Stimulated activated CD4-positive, alpha-beta T cell treated with anti-CD3 and anti-CD28 coated beads, Interleukin-4, amount 100 ng/mL, for 24 hours (primary cell): ENCODE results near the gene TMPO.
"Not testable (repeated sequence)": the region's sequence is repeated elsewhere in the genome, so short reads cannot be mapped to it uniquely, and the experiment has no call there.

Experiments
- DNase-seq: peaks from one replicate; pipeline ENCODE4 v3.0.0-alpha.2; 2020

TMPO gene

DNA sequence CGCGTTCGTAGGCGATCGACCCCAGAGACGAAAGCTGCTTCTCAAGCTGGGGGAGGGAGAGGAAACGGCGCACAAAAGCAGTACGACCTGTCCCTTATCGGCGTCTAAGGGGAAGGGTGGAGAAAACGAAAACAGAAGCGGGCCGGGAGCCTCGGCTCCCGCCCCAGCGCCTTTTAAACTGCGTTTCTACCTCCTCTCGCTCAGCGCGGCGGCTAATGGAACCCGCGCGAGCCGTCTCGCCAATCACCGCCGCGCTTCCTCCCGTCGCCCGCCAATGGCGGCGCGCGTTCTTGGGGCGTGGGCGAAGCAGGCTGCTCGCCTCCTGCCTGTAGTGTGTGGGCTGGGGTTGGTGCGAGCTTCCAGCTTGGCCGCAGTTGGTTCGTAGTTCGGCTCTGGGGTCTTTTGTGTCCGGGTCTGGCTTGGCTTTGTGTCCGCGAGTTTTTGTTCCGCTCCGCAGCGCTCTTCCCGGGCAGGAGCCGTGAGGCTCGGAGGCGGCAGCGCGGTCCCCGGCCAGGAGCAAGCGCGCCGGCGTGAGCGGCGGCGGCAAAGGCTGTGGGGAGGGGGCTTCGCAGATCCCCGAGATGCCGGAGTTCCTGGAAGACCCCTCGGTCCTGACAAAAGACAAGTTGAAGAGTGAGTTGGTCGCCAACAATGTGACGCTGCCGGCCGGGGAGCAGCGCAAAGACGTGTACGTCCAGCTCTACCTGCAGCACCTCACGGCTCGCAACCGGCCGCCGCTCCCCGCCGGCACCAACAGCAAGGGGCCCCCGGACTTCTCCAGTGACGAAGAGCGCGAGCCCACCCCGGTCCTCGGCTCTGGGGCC lies at the start of gene TMPO:
Gene TMPO (plus strand): TSS at position 304 of the 824 bp plus-strand sequence. CDS start 278 bp downstream, at position 582.
- DNase-seq = peak; percentile 95

DNA sequence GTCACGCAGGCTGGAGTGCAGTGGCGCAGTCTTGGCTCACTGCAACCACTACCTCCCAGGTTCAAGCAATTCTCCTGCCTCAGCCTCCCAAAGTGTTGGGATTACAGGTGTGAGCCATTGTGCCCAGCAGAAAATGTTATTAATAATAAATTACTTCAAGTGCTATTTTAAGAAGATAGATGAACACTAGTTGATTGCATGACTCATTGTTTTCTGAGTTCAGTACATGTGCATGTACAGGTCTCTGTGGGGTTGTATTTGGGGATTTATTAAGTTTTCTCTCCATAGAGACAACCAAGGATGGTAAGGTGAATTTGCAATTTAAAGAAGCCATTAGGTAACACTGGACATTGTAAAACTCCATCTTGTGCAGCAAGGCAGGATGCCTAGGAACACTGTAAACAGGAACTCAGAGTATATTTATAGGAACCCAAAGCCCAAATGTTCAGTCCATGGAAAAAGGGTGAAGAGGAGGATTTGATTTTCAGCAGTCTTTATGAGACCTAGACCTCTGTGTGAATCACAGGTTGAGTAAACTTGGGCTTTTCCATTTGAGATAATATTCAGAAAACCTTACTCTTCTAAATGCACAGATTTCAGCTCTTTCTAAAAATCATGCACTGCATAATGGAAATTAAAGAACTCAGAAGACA lies 49.3 kb upstream of the TMPO start:
- DNase-seq = no peak

DNA sequence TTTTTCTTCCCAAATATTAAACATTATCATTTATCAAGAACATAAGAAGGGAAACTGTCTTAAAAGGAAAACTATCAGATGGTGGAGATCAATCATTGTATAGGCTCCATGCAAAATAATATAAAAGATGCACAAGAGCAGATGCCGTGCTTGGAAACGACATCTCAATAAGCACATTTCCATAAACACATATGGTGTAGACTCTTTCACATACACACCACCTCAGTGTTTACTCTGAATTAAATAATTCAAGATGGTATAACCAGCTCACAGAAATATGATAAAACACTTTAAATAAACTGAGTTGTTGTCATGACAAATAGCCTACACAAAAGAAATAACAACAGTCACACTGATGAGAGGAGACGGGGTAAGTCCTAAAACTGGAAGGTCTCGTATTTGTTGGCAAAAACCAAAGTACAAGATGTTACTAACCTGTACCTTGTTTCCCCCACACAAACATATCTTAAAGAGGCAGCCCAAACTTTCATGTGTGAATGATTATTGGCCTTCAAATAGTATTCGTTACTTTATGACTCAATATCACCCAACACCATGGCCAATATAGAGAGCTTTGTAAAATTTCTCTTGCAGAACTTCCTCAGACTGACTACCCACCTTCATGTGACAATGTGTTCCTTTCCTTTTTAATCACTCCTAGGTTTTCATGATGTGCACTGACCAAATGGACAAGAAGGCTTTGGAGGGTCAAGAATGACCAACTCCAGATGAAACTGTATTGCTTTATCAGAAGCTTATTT lies 48.6 kb upstream of the TMPO start:
- DNase-seq = no peak

DNA sequence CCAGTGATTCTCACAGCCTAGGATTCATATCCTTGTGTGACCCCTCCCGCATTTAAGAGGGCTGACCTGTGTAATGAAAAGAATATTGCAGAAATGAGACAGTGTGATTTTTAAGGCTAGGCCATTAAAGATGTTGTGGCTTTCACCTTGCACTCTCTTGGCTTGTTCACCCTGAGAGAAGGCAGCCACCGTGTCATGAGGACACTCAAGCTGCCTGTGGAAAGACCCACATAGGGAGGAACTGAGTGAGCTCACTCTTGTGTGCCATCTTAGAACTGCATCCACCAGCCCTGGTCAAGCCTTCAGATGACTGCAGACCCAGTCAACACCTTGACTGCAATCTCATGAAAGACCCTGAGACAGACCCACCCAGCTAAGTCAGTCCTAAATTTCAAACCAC lies 46.3 kb upstream of the TMPO start:
- DNase-seq = no peak

DNA sequence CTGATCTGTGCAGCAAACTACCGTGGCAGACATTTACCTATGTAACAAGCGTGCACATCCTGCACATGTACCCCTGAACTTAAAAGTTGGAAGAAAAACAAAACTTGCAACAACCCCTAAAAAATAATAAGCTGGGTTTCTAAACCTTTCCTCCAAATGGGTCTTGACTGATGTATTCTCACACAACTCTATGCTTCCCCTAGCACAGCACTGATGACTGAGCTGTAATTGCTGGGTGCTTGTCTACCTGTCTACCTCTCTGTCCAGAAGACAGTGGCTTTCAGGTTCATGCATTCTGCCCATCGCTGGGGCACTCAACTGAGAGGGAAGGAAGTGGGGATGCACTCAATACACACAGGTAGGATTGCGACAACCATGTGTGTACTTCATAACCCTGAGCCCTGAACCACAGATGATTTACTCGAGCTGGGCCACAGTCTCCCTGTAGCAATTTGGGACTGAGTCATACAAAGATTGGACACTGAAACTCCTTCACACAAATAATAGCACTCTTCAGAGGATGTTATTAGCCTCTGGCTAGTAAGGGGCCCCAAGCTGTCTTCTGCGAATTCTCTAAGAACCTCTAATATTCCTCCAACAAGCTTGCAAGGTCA lies 44.8 kb upstream of the TMPO start:
- DNase-seq = no peak

DNA sequence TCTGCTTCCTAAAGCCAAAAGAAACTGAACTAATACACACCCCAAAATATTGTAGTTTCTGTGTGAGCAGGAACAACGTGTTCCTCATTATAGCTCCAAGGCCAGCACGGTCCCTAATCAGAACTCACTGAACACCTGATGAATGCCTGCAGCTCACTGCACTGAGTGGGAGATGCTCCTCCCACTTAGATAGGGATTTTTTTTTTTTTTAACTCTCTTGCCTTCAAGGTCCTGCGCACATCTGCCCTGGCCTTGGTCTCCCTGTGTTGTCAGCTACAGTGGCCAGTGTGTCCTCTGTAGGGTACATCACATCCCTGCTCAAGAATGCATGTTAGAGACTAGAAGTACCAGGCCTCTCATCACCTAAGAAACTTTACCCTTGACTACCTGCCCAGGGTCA lies 44.3 kb upstream of the TMPO start:
- no peak for DNase-seq

- no peak for DNase-seq
Measured at GRCh38 chr12:98475565-98475908, 39.9 kb upstream of the TMPO start.

GRCh38 chr12:98478606-98479005 lies 36.8 kb upstream of the TMPO start:
- DNase-seq = no peak

- no peak for DNase-seq
Measured at GRCh38 chr12:98483621-98484503, 31.5 kb upstream of the TMPO start.

DNA sequence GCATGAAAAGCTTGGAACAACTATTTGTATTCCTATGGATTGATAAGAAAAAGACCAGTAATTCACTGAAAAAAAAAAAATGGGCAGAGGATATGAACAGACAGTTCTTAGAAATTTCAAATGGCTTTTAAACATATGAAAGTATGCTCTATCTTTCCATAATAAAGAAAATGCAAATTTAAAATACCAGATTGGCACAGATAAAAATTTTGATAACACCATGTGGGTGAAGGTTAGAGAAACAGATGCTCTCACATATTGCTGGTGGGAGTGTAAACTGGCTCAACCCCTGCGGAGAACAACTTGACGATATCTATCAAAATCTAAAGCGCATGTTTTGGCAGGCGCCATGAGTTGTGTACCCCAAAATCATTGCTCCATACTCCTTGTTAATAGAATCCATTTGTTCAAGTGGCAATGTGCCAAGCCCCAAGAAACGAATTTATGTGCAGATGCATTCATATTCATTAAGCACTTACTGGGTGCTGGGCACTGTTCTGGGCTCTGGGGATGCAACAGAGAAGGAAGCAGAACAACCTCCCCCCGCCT lies 29.5 kb upstream of the TMPO start:
- DNase-seq = no peak

GRCh38 chr12:98488416-98488815 lies 27.0 kb upstream of the TMPO start:
- not testable (repeated sequence) for DNase-seq

DNA sequence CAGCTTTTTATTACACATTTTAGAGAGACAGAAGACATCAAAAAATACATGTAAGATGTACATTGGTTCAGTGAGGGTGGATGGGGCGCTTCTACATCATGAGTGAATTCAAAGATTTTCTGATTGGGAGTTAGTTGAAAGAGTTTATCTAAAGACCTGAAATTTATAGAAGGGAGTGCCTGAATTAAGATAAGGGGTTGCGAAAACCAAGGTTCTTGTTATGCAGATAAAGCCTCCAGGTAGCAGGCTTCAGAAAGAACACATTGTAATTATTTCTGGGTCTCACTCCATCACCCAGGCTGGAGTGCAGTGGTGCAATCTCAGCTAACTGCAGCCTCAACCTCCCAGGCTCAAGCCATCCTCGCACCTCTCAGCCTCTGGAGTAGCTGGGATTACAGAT lies 26.2 kb upstream of the TMPO start:
- DNase-seq = no peak

DNA sequence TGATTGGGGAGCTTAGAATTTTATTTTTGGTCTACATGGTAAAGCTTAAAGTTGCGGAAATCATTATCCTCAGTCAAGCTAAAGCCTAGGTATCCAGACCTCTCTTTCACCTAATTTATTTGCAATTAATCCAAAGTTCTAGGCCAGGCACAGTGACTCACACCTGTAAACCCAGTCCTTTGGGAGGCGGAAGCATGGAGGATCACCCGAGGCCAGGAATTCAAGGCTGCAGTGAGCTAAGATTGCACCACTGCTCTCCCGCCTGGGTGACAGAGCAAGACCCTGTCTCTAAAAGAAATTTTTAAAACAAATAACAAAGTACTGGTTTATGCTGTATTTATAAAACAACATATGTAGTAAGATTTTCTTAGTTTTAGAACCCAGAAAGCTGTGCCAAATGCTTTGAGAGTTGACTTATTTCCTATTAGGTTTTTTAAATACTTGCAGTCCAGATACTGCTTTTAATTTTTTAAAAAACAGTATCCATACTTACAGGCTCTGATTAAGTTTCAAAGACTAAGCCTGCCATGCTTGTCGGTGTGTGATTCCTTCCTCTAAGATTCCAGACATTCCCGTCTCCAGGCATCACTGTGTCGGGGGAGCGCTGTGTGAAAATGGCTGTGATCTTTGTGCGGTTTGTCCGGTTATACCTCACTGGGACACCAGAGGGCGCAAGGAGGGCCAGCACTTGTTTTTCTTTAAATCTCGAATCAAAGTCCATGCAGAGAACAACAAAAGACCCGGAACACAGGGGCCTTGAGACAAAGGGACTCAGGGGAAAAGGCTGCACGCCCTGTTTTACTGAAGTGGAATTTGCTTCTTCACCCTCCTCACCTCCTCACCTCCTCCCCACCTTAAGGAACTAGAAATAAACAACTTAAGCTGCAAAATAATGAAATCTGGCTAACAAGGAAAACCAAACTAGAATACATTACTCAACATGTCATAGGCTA lies 24.6 kb upstream of the TMPO start:
- DNase-seq = peak; percentile 84

DNA sequence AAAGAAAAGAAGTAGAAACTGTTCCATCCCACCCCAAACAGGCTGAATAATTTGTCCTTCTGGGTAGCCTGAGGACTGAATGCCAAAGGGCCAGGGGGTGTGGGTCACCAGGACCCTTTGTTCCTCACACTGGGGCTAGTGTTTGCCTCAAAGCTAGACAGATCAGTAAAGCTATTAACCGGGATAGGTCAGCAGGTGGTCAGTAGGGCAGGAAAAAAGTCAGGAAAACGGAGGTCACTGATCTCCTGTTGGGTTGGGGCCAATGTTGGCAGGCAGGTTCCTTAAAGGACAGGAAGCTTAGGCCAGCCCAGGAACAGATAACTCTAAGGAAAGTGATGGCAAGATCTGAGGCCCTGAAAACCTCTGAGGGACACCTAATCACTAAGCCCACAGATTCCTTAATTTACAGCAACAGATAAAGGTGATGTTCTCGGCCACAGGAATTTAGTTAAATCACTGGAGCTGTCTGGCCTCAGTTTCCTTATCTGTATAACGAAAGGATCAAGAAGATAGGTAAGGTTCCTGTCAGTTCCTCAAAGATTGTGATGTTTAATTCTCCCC lies 22.7 kb upstream of the TMPO start:
- DNase-seq = no peak

GRCh38 chr12:98501266-98501629 lies 14.1 kb upstream of the TMPO start:
- not testable (repeated sequence) for DNase-seq

GRCh38 chr12:98503342-98503591 lies 12.1 kb upstream of the TMPO start:
- DNase-seq = peak; percentile 93

GRCh38 chr12:98503592-98504367 lies 11.6 kb upstream of the TMPO start:
- peak; percentile 94 for DNase-seq

GRCh38 chr12:98504368-98504617 lies 11.1 kb upstream of the TMPO start:
- no peak for DNase-seq

DNA sequence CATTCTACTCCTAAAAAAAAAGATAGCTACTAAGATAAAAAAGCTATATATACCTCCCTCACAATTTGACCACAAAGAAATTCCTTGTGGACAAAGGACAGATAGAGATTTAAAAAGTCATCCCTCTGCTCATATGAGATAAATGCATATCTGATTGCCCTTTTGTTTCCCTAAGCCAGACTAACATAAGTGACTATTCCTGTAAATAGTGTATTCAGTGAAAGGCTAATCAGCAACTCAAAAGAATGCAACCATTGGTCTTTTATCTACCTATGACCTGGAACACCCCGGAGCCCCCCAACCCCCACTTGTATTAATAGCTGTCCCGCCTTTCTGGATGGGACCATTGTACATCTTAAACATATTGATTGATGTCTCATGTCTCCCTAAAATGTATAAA lies 6.3 kb upstream of the TMPO start:
- DNase-seq = no peak

DNA sequence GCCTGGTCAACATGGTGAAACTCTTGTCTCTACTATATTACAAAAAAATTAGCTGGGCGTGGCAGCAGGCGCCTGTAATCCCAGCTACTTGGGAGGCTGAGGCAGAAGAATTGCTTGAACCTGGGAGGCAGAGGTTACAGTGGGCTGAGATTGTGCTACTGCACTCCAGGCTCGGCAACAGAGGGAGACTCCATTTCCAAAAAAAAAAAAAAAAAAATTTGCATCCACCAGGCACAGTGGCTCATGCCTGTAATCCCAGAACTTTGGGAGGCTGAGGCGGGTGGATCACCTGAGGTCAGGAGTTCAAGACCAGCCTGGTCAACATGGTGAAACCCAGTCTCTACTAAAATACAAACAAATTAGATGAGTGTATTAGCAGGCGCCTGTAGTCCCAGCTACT lies 3.6 kb upstream of the TMPO start:
- not testable (repeated sequence) for DNase-seq
